Activated CD4-positive, alpha-beta T cell treated with anti-CD3 and anti-CD28 coated beads for 24 hours (primary cell): ENCODE data around the gene CTDSP2.
"Not testable (repeated sequence)": the region's sequence is repeated elsewhere in the genome, so short reads cannot be mapped to it uniquely, and the experiment has no call there.

Source experiments
- DNase-seq, 2 donors: peaks; one replicate each; pipeline ENCODE4 v3.0.0-alpha.2; 2020; ENCODE audit warnings: low read depth in 2 of 2

Gene CTDSP2

GRCh38 chr12:57835366-57836288, 10.9 kb downstream of the CTDSP2 start:
- DNase-seq = no peak

GRCh38 chr12:57834086-57834876, 12.2 kb downstream of the CTDSP2 start:
- no peak for DNase-seq

- no peak for DNase-seq
These were observed 12.9 kb downstream of the CTDSP2 start for GRCh38 chr12:57833672-57834071.

- no peak for DNase-seq
These were observed 13.6 kb downstream of the CTDSP2 start for GRCh38 chr12:57832966-57833365.

GRCh38 chr12:57830393-57830792, 16.1 kb downstream of the CTDSP2 start:
- DNase-seq = no peak

- no peak for DNase-seq
These were observed 17.3 kb downstream of the CTDSP2 start for GRCh38 chr12:57829025-57829777.

- no peak for DNase-seq
These were observed 19.6 kb downstream of the CTDSP2 start for GRCh38 chr12:57826966-57827365.

- no peak for DNase-seq
These were observed 20.1 kb downstream of the CTDSP2 start for GRCh38 chr12:57826400-57826799.

GRCh38 chr12:57825451-57825850, 21.1 kb downstream of the CTDSP2 start:
- DNase-seq = no peak

- DNase-seq = no peak
These were observed 22.5 kb downstream of the CTDSP2 start for GRCh38 chr12:57823908-57824640.

GRCh38 chr12:57823131-57823907, 23.2 kb downstream of the CTDSP2 start:
- no peak for DNase-seq

GRCh38 chr12:57822392-57823130, 24.0 kb downstream of the CTDSP2 start:
- DNase-seq = no peak

GRCh38 chr12:57821474-57822214, 24.9 kb downstream of the CTDSP2 start:
- no peak for DNase-seq

GRCh38 chr12:57821015-57821414, 25.5 kb downstream of the CTDSP2 start:
- DNase-seq = not testable (repeated sequence)

GRCh38 chr12:57820119-57820518, 26.4 kb downstream of the CTDSP2 start:
- not testable (repeated sequence) for DNase-seq

GRCh38 chr12:57817990-57818331, 28.6 kb downstream of the CTDSP2 start:
- not testable (repeated sequence) for DNase-seq

- DNase-seq = no peak
These were observed 29.1 kb downstream of the CTDSP2 start for GRCh38 chr12:57817261-57817989.

GRCh38 chr12:57816855-57817151, 29.7 kb downstream of the CTDSP2 start:
- no peak for DNase-seq
